Measurements from ENCODE around the gene POU6F2. TPM values are rescaled to one million over a fixed set of nuclear protein-coding genes. Genes with fewer than 3 reads are reported as not detected.
"Not testable (repeated sequence)": the region's sequence is repeated elsewhere in the genome, so short reads cannot be mapped to it uniquely, and the experiment has no call there.

POU6F2 gene
- total RNA-seq, 4 donors from 2014 or later: 0.31 to 0.66 TPM; not detected in 2

DNA sequence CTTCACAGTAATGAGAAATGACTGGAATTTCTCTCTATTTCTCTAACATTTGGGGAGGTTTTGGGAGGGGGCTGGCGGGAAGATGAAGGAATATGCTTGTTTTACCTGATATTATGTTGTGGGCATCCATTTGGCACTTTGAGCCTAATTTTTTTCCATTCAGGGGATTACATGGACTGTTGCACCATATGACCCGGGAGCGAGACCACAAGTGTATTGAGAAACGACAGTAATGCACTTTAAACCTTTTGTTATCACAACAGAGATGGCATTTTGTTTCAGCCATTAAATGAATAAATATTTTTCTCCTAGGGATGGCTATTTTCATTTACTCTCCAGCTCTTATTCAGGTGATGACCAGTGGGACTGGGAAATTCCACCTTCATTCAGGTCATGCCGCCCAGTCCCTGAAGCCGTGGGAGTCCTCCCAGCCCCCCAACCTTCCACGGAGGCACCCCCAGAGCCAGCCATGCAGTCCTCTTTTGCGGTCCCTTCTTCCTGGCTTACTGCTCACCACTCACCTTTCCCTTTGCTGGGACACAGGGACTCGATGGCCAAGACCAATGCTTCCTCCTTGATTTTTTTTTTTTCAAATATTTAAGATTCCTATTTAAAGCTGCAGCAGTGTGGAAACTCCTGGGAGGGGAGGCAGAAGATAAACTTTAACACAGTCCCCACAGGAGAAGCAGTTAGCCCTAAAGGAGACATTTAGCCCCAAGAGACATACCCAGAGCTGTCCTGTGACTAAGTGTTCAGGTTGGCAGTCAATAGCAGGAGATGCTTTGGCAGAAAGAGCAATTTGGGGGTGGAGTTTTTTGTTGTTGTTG lies 397.6 kb downstream of the POU6F2 start:
- no peak overlapping the region for H3K27ac ChIP-seq
- peaks cover 14% of the 10 kb centered on the region for H3K27me3 ChIP-seq
- no peaks in the 10 kb centered on the region for H3K36me3 ChIP-seq
- WGBS, 2 donors (ENCODE audit: low coverage in 1 of 2): 61 to 65% methylated on average over 9 of the region's 9 CpGs
- no peaks in the 10 kb centered on the region for H3K4me1 ChIP-seq
- peaks cover 0 to 6% (median 0%) of the 10 kb centered on the region in 3 donors for H3K9me3 ChIP-seq
- H3K4me3 ChIP-seq: no peak overlapping the region
- TF ChIP-seq CTCF (IDR thresholded peaks at IDR 0.05) (no peak), POLR2AphosphoS5 (IDR thresholded peaks at IDR 0.05) (no peak), EP300 (IDR thresholded peaks at IDR 0.05) (no peak), POLR2A (IDR thresholded peaks at IDR 0.05) (no peak)
- ATAC-seq: no peak

GRCh38 chr7:39375874-39376190 lies 398.1 kb downstream of the POU6F2 start:
- TF ChIP-seq EP300 (IDR thresholded peaks at IDR 0.05) (no peak), CTCF (IDR thresholded peaks at IDR 0.05) (no peak), POLR2AphosphoS5 (IDR thresholded peaks at IDR 0.05) (no peak), POLR2A (IDR thresholded peaks at IDR 0.05) (no peak)
- H3K36me3 ChIP-seq: no peaks in the 10 kb centered on the region
- H3K27me3 ChIP-seq: peaks cover 14% of the 10 kb centered on the region
- H3K9me3 ChIP-seq: peaks cover 0 to under 1% (median 0%) of the 10 kb centered on the region in 3 donors
- no peak for ATAC-seq
- no peaks in the 10 kb centered on the region for H3K4me1 ChIP-seq
- no peak overlapping the region for H3K4me3 ChIP-seq
- no peak overlapping the region for H3K27ac ChIP-seq

DNA sequence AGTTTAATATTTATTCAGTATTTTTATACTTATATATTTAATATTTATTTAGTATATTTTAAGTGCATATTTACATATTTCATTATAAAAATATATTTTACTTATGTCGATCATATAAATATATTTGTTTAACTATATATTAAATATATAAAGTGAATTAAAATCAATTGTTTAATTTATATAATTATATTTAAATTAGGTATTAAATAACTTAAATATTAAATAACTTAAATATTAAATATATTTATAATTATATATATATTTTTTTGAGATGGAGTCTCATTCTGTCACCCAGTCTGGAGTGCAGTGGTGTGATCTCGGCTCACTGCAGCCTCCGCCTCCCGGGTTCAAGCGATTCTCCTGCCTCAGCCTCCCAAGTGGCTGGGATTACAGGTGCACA lies 399.2 kb downstream of the POU6F2 start:
- not testable (repeated sequence) for H3K36me3 ChIP-seq, H3K27ac ChIP-seq, H3K4me3 ChIP-seq, H3K4me1 ChIP-seq, ATAC-seq, H3K9me3 ChIP-seq
- 94 to 95% methylated on average over 3 to 5 of the region's 5 CpGs for WGBS, 2 donors (ENCODE audit: low coverage in 1 of 2)
- H3K27me3 ChIP-seq: peaks cover 14% of the 10 kb centered on the region

GRCh38 chr7:39379416-39379815 lies 401.7 kb downstream of the POU6F2 start:
- WGBS, 2 donors (ENCODE audit: low coverage in 1 of 2): 84 to 88% methylated on average over 5 of the region's 5 CpGs
- Histone ChIP-seq H3K36me3 (no peaks in the 10 kb centered on the region), H3K4me1 (no peaks in the 10 kb centered on the region), H3K27ac (no peak overlapping the region), H3K9me3 (no peaks in the 10 kb centered on the region), H3K4me3 (no peak overlapping the region), H3K27me3 (peaks cover 14% of the 10 kb centered on the region)
- no peak for TF ChIP-seq EP300 (IDR thresholded peaks at IDR 0.05)
- no peak for TF ChIP-seq CTCF (IDR thresholded peaks at IDR 0.05)
- TF ChIP-seq POLR2AphosphoS5 (IDR thresholded peaks at IDR 0.05): no peak
- no peak for TF ChIP-seq POLR2A (IDR thresholded peaks at IDR 0.05)
- ATAC-seq: no peak

- Histone ChIP-seq H3K27me3 (peaks cover 7% of the 10 kb centered on the region), H3K9me3 (no peaks in the 10 kb centered on the region), H3K36me3 (no peaks in the 10 kb centered on the region), H3K4me1 (no peaks in the 10 kb centered on the region), H3K4me3 (no peak overlapping the region), H3K27ac (no peak overlapping the region)
- WGBS, 2 donors (ENCODE audit: low coverage in 1 of 2): 58 to 100% methylated on average over 1 of the region's 1 CpG
- no peak for ATAC-seq
- TF ChIP-seq CTCF (IDR thresholded peaks at IDR 0.05) (no peak), POLR2AphosphoS5 (IDR thresholded peaks at IDR 0.05) (no peak), POLR2A (IDR thresholded peaks at IDR 0.05) (no peak), EP300 (IDR thresholded peaks at IDR 0.05) (no peak)
Measured at GRCh38 chr7:39383136-39383535, 405.4 kb downstream of the POU6F2 start.
